Fibroblast of lung (primary cell): ENCODE results near the gene PTGS1. TPM values are rescaled to one million over a fixed set of nuclear protein-coding genes. Genes with fewer than 3 reads are reported as not detected.

Experiments used
- DNase-seq, 2 donors: peaks; one replicate each; pipeline versions ENCODE4 v3.0.0 to v3.0.0-alpha.2; 2010; ENCODE audit warnings: low read depth in 2 of 2
- H2AFZ ChIP-seq: 2 replicates; pipeline ENCODE4 v1.5.1; 2012; ENCODE audit warnings: low read length, control low read depth, inconsistent platforms
- H3K27ac ChIP-seq: 2 replicates; pipeline ENCODE4 v1.5.1; 2011; ENCODE audit warnings: low read length, control low read depth; ENCODE audit not compliant: insufficient read depth
- H3K27me3 ChIP-seq: 2 replicates; pipeline ENCODE4 v1.5.1; 2011; ENCODE audit warnings: mild to moderate bottlenecking, low read length; ENCODE audit not compliant: control insufficient read depth, insufficient read depth
- H3K36me3 ChIP-seq: 2 replicates; pipeline ENCODE4 v1.5.1; 2011; ENCODE audit warnings: low read length; ENCODE audit not compliant: control insufficient read depth, insufficient read depth
- H3K4me1 ChIP-seq: 2 replicates; pipeline ENCODE4 v1.5.1; 2011; ENCODE audit warnings: low read length; ENCODE audit not compliant: control insufficient read depth, insufficient read depth; ENCODE audit errors: extremely low read depth
- H3K4me2 ChIP-seq: 2 replicates; pipeline ENCODE4 v1.5.1; 2011; ENCODE audit warnings: low read length, control low read depth; ENCODE audit not compliant: insufficient read depth; ENCODE audit errors: extremely low read depth
- H3K4me3 ChIP-seq, 4 experiments: fragments of 200-600 bp in 1 of 4; sonication (generic) in 1 of 4; replicated peaks in 1 of 4; 2 replicates each; pipeline ENCODE4 v1.5.1; 2011 to 2016; ENCODE audit warnings: low read length in 4 of 4, low read depth in 3 of 4, mild to moderate bottlenecking in 3 of 4, control low read depth in 2 of 4, inconsistent platforms in 1 of 4, mixed read lengths in 1 of 4; ENCODE audit not compliant: insufficient read depth in 1 of 4; ENCODE audit errors: control extremely low read depth in 1 of 4
- H3K79me2 ChIP-seq: 2 replicates; pipeline ENCODE4 v1.5.1; 2012; ENCODE audit warnings: mild to moderate bottlenecking, low read length, inconsistent platforms; ENCODE audit not compliant: control insufficient read depth, insufficient read depth
- H3K9ac ChIP-seq: 2 replicates; pipeline ENCODE4 v1.5.1; 2011; ENCODE audit warnings: mild to moderate bottlenecking, low read length, control low read depth; ENCODE audit not compliant: insufficient read depth
- H3K9me3 ChIP-seq: 2 replicates; pipeline ENCODE4 v1.5.1; 2012; ENCODE audit warnings: low read depth, low read length; ENCODE audit not compliant: control insufficient read depth, insufficient read depth
- H4K20me1 ChIP-seq: 2 replicates; pipeline ENCODE4 v1.5.1; 2011; ENCODE audit warnings: low read length; ENCODE audit not compliant: control insufficient read depth, insufficient read depth; ENCODE audit errors: extremely low read depth
- EZH2 ChIP-seq: IDR thresholded peaks from 2 replicates; pipeline ENCODE4 v1.5.1; 2012; ENCODE audit warnings: low read length, control low read depth, mild to moderate bottlenecking; ENCODE audit errors: missing control alignments
- polyA plus RNA-seq, 2 donors: library from polyadenylated mRNA; depleted of rRNA in 1 of 2; stranded (reverse) in 1 of 2; unstranded in 1 of 2; fragments of >200 nt; gene quantifications; 2 replicates each; pipeline ENCODE4 v1.2.1, GENCODE V29; 2011 to 2012; ENCODE audit warnings: missing spikeins in 1 of 2
- total RNA-seq: library from RNA; depleted of rRNA; stranded (reverse); fragments of >200 nt; gene quantifications from 2 replicates; pipeline ENCODE4 v1.2.1, GENCODE V29; 2014
- TF ChIP-seq, protein P1 (sequence below), 2 donors: IDR thresholded peaks in 1 of 2; conservative IDR thresholded peaks in 1 of 2; 1 replicate in 1 of 2; 2 replicates in 1 of 2; pipeline ENCODE4 v1.5.1; 2011 to 2012; ENCODE audit warnings: low read length in 2 of 2, control low read depth in 1 of 2, inconsistent platforms in 1 of 2, low read depth in 1 of 2, mild to moderate bottlenecking in 1 of 2

PTGS1 gene
- total and polyA plus RNA-seq, 2 donors (not counting 1 experiment from before 2014, with no cell fraction given), result 13.4 to 86.5 TPM

DNA sequence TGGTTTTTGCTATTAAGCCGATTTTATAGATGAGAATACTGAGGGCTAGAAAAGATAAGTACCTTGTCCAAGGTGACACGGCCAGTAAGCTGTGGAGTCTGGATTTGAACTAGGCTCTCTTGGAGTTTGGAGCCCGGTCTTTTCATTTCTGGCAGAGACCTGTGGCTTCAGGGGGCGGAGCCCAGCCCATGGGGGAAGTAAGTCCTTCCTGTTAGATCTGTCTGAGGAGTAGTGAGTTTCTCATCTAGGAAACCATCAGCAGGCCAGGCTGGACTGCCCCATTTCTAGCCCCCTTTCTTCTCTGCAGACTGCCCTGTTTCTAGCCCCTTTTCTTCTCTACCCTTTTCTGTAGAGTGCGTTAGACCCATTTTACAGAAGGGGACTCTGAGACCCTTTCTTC, 521 bp upstream of the PTGS1 start:
- peaks cover 14% of the 10 kb centered on the region for H3K4me1 ChIP-seq
- peaks cover 15% of the 10 kb centered on the region for H3K79me2 ChIP-seq
- no peaks in the 10 kb centered on the region for H3K36me3 ChIP-seq
- peak overlapping the region; percentile 39 for H3K4me2 ChIP-seq
- peak overlapping the region in 2 of 4 experiments; percentile 20 to 65 for H3K4me3 ChIP-seq
- TF ChIP-seq, protein P1, sequence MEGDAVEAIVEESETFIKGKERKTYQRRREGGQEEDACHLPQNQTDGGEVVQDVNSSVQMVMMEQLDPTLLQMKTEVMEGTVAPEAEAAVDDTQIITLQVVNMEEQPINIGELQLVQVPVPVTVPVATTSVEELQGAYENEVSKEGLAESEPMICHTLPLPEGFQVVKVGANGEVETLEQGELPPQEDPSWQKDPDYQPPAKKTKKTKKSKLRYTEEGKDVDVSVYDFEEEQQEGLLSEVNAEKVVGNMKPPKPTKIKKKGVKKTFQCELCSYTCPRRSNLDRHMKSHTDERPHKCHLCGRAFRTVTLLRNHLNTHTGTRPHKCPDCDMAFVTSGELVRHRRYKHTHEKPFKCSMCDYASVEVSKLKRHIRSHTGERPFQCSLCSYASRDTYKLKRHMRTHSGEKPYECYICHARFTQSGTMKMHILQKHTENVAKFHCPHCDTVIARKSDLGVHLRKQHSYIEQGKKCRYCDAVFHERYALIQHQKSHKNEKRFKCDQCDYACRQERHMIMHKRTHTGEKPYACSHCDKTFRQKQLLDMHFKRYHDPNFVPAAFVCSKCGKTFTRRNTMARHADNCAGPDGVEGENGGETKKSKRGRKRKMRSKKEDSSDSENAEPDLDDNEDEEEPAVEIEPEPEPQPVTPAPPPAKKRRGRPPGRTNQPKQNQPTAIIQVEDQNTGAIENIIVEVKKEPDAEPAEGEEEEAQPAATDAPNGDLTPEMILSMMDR (conservative IDR thresholded peaks at IDR 0.05 in 1 of 2, IDR thresholded peaks at IDR 0.05 in 1 of 2; ENCODE audit: low read depth in 1 of 2, low read length in 2 of 2), result no peak
- no peak for TF ChIP-seq EZH2
- no peaks in the 10 kb centered on the region for H4K20me1 ChIP-seq
- no peak overlapping the region for H2AFZ ChIP-seq
- no peaks in the 10 kb centered on the region for H3K9me3 ChIP-seq
- H3K27me3 ChIP-seq, result no peaks in the 10 kb centered on the region
- DNase-seq, result no peak
- H3K9ac ChIP-seq, result no peak overlapping the region
- no peak overlapping the region for H3K27ac ChIP-seq

DNA sequence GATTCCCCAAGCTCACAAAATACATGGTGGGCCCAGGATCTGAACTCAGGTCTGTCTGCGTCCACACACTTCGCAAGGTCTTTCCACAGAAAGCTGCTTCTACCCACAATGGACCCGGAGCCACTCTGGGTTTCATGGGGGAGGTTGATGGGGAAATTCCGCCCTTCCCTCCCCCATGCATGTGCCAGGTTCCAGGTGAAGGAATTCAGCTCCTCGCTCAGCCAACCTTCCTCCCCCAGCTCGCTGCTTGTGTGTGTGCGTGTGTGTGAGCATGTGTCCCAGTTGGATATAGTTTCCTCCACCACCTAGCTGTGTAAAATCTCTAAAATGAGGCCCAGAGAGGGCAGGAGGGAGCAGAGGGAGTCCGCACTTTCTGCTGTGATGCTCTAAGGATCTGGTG, 1.0 kb downstream of the PTGS1 start:
- Histone ChIP-seq H3K36me3 (no peaks in the 10 kb centered on the region), H2AFZ (no peak overlapping the region), H3K27me3 (no peaks in the 10 kb centered on the region), H3K9ac (no peak overlapping the region), H4K20me1 (no peaks in the 10 kb centered on the region), H3K4me1 (peaks cover 28% of the 10 kb centered on the region), H3K79me2 (peaks cover 15% of the 10 kb centered on the region), H3K4me3 (peak overlapping the region; percentile 57 to 72 (median 62)), H3K9me3 (no peaks in the 10 kb centered on the region), H3K27ac (no peak overlapping the region), H3K4me2 (peak overlapping the region; percentile 89)
- DNase-seq, result no peak
- no peak for TF ChIP-seq EZH2
- TF ChIP-seq, protein P1 (conservative IDR thresholded peaks at IDR 0.05 in 1 of 2, IDR thresholded peaks at IDR 0.05 in 1 of 2; ENCODE audit: low read depth in 1 of 2, low read length in 2 of 2), result no peak

DNA sequence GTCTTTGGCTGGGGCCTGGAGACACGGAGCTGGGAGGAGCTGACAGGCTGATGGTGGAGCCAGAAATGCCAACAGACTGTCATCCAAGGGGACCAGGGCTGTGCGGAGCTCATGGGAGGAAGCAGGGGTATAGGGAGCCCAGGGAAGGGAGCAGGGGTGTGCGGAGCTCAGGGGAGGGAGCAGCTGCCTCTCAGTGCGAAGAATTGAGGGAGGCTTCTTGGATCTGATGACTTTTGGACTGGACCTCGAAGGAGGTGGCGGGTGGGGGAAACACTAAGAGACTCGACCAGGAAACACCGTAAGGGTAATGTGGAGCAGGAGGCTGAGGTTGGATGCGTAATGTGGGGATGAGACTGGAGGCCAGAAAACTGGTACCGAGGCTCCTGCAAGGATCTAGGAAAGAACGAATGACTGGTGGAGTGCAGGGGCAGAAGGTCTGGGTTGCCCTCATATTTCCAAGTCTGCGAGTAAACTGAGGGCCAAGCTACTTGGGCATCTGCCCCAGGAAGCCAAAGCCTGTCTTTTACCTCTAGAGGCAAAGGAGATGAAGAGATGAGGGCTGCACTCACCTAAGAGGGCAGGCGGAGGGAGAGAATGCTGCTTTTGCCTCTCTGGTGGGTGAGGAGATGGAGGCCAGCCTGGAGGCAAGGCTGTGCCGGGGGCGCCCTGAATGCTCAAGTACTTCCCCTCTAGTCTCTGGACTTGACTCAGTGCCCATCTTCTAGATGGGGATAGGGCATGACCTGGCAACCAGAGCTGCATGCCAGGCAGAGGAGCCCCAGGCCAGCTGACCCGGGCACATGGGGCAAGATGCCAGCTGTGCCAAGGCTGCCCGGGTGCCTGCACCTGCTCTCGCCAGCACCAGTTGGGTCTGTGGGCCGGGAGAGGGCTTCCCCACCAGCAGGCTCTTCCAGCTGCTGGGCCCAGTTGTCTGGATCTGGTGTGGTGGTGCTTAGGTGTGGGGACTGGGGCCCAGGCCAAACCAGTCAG, 2.3 kb downstream of the PTGS1 start:
- peaks cover 15% of the 10 kb centered on the region for H3K79me2 ChIP-seq
- no peak overlapping the region for H2AFZ ChIP-seq
- H4K20me1 ChIP-seq, result no peaks in the 10 kb centered on the region
- TF ChIP-seq EZH2, result no peak
- peaks cover 35% of the 10 kb centered on the region for H3K4me1 ChIP-seq
- no peak overlapping the region for H3K4me3 ChIP-seq
- H3K4me2 ChIP-seq, result peak overlapping the region; percentile 2
- H3K27me3 ChIP-seq, result no peaks in the 10 kb centered on the region
- no peak for DNase-seq
- H3K9ac ChIP-seq, result no peak overlapping the region
- no peak overlapping the region for H3K27ac ChIP-seq
- H3K9me3 ChIP-seq, result no peaks in the 10 kb centered on the region
- no peaks in the 10 kb centered on the region for H3K36me3 ChIP-seq
